Transverse colon (tissue), 3 donors: ENCODE results near the gene C4B.

Experiments
- CTCF ChIP-seq, 5 experiments: fragments of 200-600 bp in 3 of 5; fragments of 450-650 bp in 2 of 5; sonication (generic) in 3 of 5; IDR thresholded peaks; 1 replicate in 2 of 5; 2 replicates in 3 of 5; pipeline ENCODE4 v1.5.1; 2016 to 2017; ENCODE audit warnings: antibody characterized with exemption in 5 of 5, inconsistent platforms in 3 of 5, mild to moderate bottlenecking in 2 of 5, moderate library complexity in 1 of 5
- POLR2A ChIP-seq: fragments of 450-650 bp; IDR thresholded peaks from one replicate; pipeline ENCODE4 v1.6.1; 2016; ENCODE audit warnings: antibody characterized with exemption, mild to moderate bottlenecking, moderate library complexity

DNA sequence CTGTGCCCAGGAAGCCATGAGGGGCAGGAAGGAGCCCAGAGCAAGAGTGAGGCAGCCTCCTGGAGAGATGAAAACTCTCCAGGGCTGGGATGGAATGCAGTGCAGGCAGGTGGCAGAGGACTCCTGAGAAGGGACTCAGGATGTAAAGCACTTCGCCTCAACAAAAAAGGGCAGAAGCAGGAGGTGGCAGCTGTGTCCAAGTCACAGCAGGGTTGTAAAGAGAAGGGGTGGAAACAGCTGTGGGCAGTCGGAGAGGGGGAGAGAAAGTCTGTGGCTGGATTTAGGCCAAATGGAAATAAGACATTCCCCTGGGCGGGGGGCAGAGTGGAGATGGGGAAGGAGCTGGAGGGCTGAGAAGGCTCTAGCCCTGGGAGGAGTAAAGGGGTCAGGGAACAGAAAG lies 58.5 kb downstream of the C4B start:
- TF ChIP-seq CTCF (IDR thresholded peaks at IDR 0.05) (no peak), POLR2A (no peak)
